ENCODE measurements around the gene VASN. TPM values are rescaled to one million over a fixed set of nuclear protein-coding genes. Genes with fewer than 3 reads are reported as not detected.
A peak's percentile ranks its signal among the peaks of the same experiment; 100 is the strongest.

Gene VASN
- total and polyA plus RNA-seq, 2 donors from 2014 or later, result 75.7 to 82.7 TPM

DNA sequence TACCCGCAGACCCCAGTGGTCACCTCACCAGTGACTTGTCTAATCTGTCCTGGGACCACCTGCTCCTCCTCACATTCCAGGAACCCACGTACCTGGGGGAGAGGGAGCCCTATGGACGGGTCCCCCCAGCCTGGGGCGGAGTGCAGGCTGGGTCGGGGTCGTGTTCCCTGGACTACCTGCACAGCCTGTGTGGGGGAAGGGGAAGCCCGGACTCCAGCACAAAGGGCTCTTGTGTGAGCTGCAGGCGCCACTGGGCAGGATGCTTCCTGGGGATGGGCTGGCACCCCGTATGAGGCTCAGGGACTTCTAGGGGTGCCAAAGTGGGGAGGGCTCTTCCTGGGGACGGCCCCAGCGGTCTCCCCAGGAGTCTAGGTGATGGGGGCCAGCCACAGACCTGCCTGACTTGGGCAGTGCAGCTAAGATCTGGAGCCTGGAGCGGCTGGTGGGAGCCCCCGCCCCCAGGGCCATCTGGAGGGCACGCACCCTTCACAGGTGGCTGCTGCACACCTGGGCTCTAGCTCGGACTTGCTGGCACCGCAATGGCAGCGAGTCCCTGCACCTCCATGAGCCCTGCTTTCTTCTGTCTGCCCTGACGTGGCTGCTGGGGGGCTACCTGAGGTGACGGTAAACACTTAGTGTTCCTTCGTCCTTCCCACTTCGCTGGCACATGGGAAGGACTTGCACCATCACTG is 7.5 kb downstream of the VASN start:
- peaks cover 2 to 70% (median 48%) of the 10 kb centered on the region in 3 donors for H3K4me1 ChIP-seq (ENCODE audit: control insufficient read depth in 2 of 3, insufficient read depth in 2 of 3, low read depth in 1 of 3, low read length in 3 of 3)
- FAIRE-seq (no peak), DNase-seq (peak in 2 of 5 donors; percentile 48 to 74)
- H3K27ac ChIP-seq (ENCODE audit: low read depth in 2 of 2, low read length in 2 of 2), result peak overlapping the region; percentile 62 to 74
- intact Hi-C loops (cut with DNase I), result no loop called here
- H3K4me3 ChIP-seq (ENCODE audit: low read length in 3 of 3), result no peak overlapping the region
- H3K9me3 ChIP-seq (ENCODE audit: control insufficient read depth in 2 of 3, insufficient read depth in 1 of 3, low read length in 3 of 3), result no peaks in the 10 kb centered on the region
- H3K9ac ChIP-seq (ENCODE audit: low read length in 3 of 3), result peak overlapping the region in 1 of 3 donors; percentile 19
- H3K36me3 ChIP-seq (ENCODE audit: control insufficient read depth in 2 of 3, insufficient read depth in 3 of 3, low read length in 3 of 3), result peaks cover 0 to 2% (median 0%) of the 10 kb centered on the region in 3 donors
- no peaks in the 10 kb centered on the region for H3K27me3 ChIP-seq (ENCODE audit: control insufficient read depth, insufficient read depth, low read length)
- TF ChIP-seq CTCF (IDR thresholded peaks at IDR 0.05; ENCODE audit: borderline replicate concordance, extremely low read depth, insufficient read depth), result no peak

- no peak overlapping the region for H3K4me3 ChIP-seq (ENCODE audit: low read length in 3 of 3)
- H3K9ac ChIP-seq (ENCODE audit: low read length in 3 of 3), result peak overlapping the region in 1 of 3 donors; percentile 34
- H3K9me3 ChIP-seq (ENCODE audit: control insufficient read depth in 2 of 3, insufficient read depth in 1 of 3, low read length in 3 of 3), result no peaks in the 10 kb centered on the region
- no peak for FAIRE-seq
- H3K4me1 ChIP-seq (ENCODE audit: control insufficient read depth in 2 of 3, insufficient read depth in 2 of 3, low read depth in 1 of 3, low read length in 3 of 3), result peaks cover 2 to 61% (median 38%) of the 10 kb centered on the region in 3 donors
- TF ChIP-seq CTCF (IDR thresholded peaks at IDR 0.05; ENCODE audit: borderline replicate concordance, extremely low read depth, insufficient read depth), result no peak
- peaks cover 0 to 3% (median 2%) of the 10 kb centered on the region in 3 donors for H3K36me3 ChIP-seq (ENCODE audit: control insufficient read depth in 2 of 3, insufficient read depth in 3 of 3, low read length in 3 of 3)
- intact Hi-C loops (cut with DNase I), result no loop called here
- no peaks in the 10 kb centered on the region for H3K27me3 ChIP-seq (ENCODE audit: control insufficient read depth, insufficient read depth, low read length)
- peak in 4 of 5 donors; percentile 88 to 93 (median 90) for DNase-seq
- peak overlapping the region; percentile 11 to 71 for H3K27ac ChIP-seq (ENCODE audit: low read depth in 2 of 2, low read length in 2 of 2)
These were observed 8.7 kb downstream of the VASN start for GRCh38 chr16:4380119-4381063.

DNA sequence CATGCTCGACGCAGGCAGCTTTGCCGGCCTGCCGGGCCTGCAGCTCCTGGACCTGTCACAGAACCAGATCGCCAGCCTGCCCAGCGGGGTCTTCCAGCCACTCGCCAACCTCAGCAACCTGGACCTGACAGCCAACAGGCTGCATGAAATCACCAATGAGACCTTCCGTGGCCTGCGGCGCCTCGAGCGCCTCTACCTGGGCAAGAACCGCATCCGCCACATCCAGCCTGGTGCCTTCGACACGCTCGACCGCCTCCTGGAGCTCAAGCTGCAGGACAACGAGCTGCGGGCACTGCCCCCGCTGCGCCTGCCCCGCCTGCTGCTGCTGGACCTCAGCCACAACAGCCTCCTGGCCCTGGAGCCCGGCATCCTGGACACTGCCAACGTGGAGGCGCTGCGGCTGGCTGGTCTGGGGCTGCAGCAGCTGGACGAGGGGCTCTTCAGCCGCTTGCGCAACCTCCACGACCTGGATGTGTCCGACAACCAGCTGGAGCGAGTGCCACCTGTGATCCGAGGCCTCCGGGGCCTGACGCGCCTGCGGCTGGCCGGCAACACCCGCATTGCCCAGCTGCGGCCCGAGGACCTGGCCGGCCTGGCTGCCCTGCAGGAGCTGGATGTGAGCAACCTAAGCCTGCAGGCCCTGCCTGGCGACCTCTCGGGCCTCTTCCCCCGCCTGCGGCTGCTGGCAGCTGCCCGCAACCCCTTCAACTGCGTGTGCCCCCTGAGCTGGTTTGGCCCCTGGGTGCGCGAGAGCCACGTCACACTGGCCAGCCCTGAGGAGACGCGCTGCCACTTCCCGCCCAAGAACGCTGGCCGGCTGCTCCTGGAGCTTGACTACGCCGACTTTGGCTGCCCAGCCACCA is 9.7 kb downstream of the VASN start:
- H3K4me1 ChIP-seq (ENCODE audit: control insufficient read depth in 2 of 3, insufficient read depth in 2 of 3, low read depth in 1 of 3, low read length in 3 of 3), result peaks cover 2 to 58% (median 30%) of the 10 kb centered on the region in 3 donors
- intact Hi-C loops (cut with DNase I), result no loop called here
- FAIRE-seq, result no peak
- no peak for TF ChIP-seq CTCF (IDR thresholded peaks at IDR 0.05; ENCODE audit: borderline replicate concordance, extremely low read depth, insufficient read depth)
- H3K27me3 ChIP-seq (ENCODE audit: control insufficient read depth, insufficient read depth, low read length), result no peaks in the 10 kb centered on the region
- no peak overlapping the region for H3K4me3 ChIP-seq (ENCODE audit: low read length in 3 of 3)
- H3K27ac ChIP-seq (ENCODE audit: low read depth in 2 of 2, low read length in 2 of 2), result peak overlapping the region; percentile 5 to 71
- peak overlapping the region in 1 of 3 donors; percentile 34 for H3K9ac ChIP-seq (ENCODE audit: low read length in 3 of 3)
- peak; percentile 72 to 93 (median 82) for DNase-seq
- H3K36me3 ChIP-seq (ENCODE audit: control insufficient read depth in 2 of 3, insufficient read depth in 3 of 3, low read length in 3 of 3), result peaks cover 0 to 4% (median 2%) of the 10 kb centered on the region in 3 donors
- H3K9me3 ChIP-seq (ENCODE audit: control insufficient read depth in 2 of 3, insufficient read depth in 1 of 3, low read length in 3 of 3), result no peaks in the 10 kb centered on the region
